ENCODE results near the gene PIGM.

Gene PIGM

DNA sequence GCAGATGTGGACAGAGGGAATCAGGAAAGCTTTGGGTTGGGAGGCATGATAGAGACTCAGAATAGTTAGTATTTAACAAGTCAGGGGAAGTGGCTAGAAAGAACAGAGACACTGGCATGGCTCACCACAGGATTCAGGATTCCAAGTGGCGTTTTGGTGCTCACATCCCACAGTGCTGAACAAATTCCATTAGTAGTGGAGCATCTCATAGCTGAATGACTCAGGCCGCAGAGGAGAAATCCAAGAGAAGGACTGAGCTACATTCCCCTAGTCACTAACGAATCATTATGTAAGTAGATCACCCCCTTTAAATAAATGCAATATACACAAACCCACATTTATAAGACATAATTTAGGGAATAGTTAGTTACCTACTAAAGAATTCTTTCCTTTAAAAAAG lies 44.5 kb upstream of the PIGM start:
- no peak overlapping the region for H3K27ac ChIP-seq
- TF ChIP-seq CTCF (conservative IDR thresholded peaks at IDR 0.05) = no peak

- no peak overlapping the region for H3K27ac ChIP-seq
- TF ChIP-seq CTCF (conservative IDR thresholded peaks at IDR 0.05) = no peak
Observed at GRCh38 chr1:160075836-160076235, 44.0 kb upstream of the PIGM start.

DNA sequence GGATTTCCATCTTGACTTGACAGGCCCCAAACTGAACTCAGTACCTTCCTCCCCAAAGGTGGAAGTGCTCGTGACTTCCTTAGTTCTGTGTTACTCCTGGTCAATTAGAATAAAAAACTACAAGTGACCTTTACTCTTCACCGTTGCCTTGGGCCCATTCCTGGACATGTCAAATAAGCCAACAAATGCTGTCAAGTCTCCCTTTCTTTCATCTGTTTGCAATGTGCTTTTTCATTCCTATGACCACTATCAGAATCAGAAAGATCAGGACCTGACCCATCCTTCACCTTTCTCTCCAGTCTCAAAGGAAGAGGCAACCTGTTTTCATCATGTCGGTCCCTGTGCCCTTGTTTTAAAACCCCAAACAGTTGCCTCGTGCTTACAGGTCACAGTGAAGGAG lies 43.1 kb upstream of the PIGM start:
- no peak overlapping the region for H3K27ac ChIP-seq
- no peak for TF ChIP-seq CTCF (conservative IDR thresholded peaks at IDR 0.05)

GRCh38 chr1:160071289-160071688 lies 39.5 kb upstream of the PIGM start:
- H3K27ac ChIP-seq = no peak overlapping the region
- no peak for TF ChIP-seq CTCF (conservative IDR thresholded peaks at IDR 0.05)

DNA sequence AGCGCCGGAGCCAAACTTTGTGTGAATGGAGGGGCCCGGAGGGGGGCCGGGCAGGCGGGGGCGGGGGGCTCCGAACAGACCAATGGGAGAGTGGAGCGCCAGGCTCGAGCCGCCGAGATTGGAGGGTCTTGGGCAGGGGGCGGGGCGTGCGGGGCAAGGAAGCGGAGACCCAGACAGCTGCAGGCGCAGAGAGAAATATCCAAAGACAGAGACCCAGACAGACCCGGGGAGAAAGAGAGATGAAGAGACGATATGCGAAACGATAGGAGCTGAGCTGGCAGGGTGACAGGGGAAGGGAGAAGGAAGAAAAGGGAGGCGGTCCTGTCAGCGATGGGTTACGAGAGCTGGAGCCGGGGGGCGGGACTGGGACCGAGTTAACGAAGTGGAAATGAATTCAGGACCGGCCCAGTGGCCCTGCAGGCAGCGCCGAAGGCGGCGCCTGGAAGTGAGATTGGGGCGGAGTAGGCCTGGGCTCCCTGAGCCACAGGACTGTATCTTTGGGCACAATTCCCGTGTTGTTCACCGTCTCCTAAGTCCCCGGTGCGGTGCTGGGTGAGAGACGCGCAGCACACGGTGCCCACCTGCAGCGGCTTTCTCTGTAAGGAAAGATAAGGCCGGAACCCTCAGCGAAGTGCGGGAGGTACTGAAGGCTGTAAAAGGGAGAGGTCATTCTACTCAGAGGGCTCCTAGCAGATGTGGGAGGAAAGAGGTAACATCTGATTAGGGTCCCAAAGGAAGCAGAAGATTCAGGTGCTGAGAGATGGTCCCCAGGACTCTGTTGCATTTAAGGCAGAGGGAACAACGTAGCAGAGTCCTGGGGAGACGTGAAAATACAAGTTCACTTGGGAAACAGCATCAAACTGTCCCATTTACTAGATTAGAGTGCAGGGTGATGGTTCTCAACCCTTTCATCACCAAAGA lies 38.7 kb upstream of the PIGM start:
- peak overlapping the region; percentile 37; the same call in 1 of the 2 replicates for H3K27ac ChIP-seq
- TF ChIP-seq CTCF (conservative IDR thresholded peaks at IDR 0.05) = no peak

GRCh38 chr1:160069460-160070231 lies 37.9 kb upstream of the PIGM start, which contains the start of gene KCNJ10:
KCNJ10 (minus strand) TSS chr1:160070160; CDS start chr1:160042532, 27,628 bp downstream.
- peak within 1 kb of the TSS; percentile 37; the same call in 1 of the 2 replicates for H3K27ac ChIP-seq
- TF ChIP-seq CTCF (conservative IDR thresholded peaks at IDR 0.05) = no peak

- H3K27ac ChIP-seq = no peak overlapping the region
- TF ChIP-seq CTCF (conservative IDR thresholded peaks at IDR 0.05) = no peak
Observed at GRCh38 chr1:160068225-160068624, 36.4 kb upstream of the PIGM start.
